ENCODE data around the gene ODF2.
A peak's percentile ranks its signal among the peaks of the same experiment; 100 is the strongest.
"Not testable (repeated sequence)": the region's sequence is repeated elsewhere in the genome, so short reads cannot be mapped to it uniquely, and the experiment has no call there.

Gene ODF2

DNA sequence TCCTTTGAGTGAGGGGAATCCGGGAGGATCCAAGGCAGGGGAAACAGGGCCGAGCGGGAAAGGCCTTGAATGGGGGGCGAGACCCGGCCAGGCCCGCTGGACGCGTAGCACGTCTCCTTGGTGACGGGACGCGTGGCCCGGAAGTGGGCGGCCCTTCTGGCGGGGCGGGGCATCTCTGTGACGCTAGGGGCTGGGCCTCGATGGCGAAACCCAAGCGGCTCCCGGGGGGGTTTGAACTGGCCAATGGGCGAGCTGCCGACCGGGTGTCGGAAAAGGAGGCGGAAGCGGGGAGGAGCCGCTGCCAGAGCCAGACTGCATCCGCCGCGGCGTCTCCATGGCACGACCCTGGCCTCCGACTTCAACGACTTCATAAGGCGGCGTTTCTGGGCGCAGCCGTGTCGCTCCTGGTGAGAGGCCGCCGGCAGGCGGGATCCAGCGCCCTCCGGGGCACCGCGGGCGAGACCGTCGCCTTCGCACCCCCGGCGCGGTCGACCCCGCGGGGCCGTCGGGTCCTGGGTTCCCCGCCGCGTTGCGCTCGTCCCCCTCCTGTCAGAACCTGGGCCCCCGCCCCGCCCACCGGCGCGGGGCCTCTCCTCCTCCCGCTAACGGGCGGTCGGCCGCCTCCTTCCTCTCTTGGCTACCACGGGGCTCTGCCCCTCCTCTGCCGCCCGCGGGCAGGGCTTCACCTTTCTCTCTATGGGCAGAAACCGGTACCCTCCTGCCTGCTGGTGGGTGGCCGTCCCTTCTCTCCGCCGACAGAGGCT, at the start of gene ODF2:
Gene ODF2 (plus strand): TSS at position 158 of the 764 bp plus-strand sequence. CDS start 86 bp downstream, at position 244.
- DNase-seq (ENCODE audit: low read depth in 3 of 3) = peak; percentile 97 to 98 (median 98)

DNA sequence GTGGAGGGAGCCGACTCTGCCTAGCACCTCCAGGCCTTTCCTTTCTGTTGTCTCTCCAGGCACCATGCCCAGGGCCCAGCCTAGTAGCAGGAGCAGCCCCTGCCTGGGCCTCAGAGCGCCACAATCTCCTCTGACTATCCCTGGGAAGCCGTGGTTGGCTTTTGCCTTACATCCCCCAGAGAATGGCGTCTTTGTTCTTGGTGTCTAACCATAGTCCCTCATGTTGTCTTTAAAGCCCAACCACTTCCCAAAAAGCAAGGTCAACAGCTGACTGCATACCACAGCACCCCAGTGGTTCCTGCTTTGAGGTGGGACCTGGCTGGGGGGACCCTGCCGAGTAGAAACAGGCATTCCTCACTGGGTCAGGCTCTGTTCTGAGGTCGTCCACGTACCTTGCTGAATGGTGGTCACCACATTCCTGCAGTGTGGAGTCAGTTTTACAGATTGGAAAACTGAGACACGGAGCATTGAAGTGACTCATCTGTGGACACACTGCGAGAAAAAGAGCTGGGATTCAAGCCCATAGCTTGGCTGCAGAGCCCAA, 48.9 kb upstream of the ODF2 start:
- DNase-seq (ENCODE audit: low read depth in 3 of 3) = no peak

GRCh38 chr9:128408963-128409431, 46.8 kb upstream of the ODF2 start:
- DNase-seq (ENCODE audit: low read depth in 3 of 3) = no peak

DNA sequence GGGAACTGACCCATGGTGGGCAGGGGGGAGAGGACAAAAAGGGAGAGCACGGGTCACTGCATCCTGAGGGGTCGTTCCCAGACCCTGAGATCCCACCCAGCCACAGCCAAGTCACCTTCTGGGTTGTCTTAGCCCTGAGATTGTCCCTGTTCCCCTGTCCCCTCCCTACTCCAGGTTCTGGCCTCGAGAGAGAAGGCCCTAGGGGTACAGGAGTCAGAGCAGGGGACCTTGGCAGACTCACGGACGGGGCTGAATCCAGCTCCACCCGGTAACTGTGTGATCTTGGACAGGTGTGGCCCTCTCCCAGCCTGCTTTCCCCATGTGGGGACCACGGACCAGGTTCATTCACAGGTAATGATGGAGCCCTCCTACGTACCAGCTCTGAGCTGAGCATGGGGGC, 46.4 kb upstream of the ODF2 start:
- no peak for DNase-seq (ENCODE audit: low read depth in 3 of 3)

- no peak for DNase-seq (ENCODE audit: low read depth in 3 of 3)
These were observed 45.8 kb upstream of the ODF2 start for GRCh38 chr9:128409978-128410377.

- no peak for DNase-seq (ENCODE audit: low read depth in 3 of 3)
These were observed 44.3 kb upstream of the ODF2 start for GRCh38 chr9:128411364-128412119.

- DNase-seq (ENCODE audit: low read depth in 3 of 3) = peak in 2 of 3 experiments; percentile 9 to 26
These were observed 43.6 kb upstream of the ODF2 start for GRCh38 chr9:128412120-128412790.

GRCh38 chr9:128413728-128414127, 42.1 kb upstream of the ODF2 start:
- DNase-seq (ENCODE audit: low read depth in 3 of 3) = not testable (repeated sequence)

- DNase-seq (ENCODE audit: low read depth in 3 of 3) = no peak
These were observed 41.3 kb upstream of the ODF2 start for GRCh38 chr9:128414461-128414860.

GRCh38 chr9:128415281-128415680, 40.5 kb upstream of the ODF2 start:
- no peak for DNase-seq (ENCODE audit: low read depth in 3 of 3)

DNA sequence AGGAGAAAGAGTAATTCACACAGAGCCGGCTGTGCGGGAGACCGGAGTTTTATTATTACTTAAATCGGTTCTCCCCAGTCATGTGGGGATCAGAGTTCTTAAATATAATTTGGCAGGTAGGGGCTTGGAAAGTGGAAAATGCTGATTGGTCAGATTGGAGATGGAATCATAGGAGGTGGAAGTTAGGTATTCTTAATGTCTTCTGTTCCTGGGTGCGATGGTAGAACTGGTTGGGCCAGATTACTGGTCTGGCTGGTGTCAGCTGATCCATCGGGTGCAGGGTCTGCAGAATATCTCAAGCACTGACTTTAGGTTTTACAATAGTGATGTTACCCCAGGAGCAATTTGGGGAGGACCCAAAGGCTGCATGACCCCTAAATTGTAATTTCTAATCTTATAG, 39.8 kb upstream of the ODF2 start:
- DNase-seq (ENCODE audit: low read depth in 3 of 3) = no peak

- no peak for DNase-seq (ENCODE audit: low read depth in 3 of 3)
These were observed 39.3 kb upstream of the ODF2 start for GRCh38 chr9:128416432-128417019.

DNA sequence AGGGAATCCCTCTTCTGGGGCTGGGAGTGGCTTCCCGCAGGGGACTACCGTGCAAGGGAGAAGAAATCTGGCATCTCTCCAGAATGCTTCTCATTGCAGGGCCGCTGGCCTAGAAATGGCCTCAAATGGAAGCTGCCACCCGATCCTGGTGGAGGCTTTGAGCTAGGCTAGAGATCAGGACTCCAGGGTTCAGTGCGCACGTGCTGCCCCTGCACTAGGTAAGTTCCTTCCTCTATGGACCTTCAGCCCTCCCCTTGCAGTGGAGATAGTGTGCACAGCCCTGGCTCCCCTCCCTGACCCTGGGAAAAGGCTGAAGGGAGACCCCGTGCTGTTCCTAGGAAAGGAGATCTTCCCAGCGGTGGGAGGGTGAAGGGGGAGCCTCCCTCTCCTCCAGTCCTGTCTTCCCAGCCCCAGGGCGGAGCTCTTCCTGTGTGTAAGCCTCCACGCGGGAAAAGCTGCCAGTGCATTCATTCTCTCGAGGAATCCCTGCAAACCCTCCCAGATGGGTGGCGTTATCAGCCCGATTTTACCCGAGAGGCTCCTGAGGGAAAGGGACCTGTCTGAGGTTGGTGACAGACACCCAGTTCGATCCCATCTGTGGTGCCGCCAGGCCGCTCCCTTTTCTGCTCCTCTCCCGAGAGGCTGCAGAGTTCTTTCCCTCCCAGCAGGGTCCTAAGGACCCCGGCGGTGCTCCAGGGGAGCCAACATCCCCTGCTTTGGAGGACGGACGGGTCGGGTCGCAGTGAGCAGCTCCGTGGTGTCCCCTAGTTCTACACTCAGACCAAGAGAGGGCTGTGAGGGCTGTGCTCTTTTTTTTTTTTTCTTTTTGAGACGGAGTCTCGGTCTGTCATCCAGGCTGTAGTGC, 36.5 kb upstream of the ODF2 start:
- DNase-seq (ENCODE audit: low read depth in 3 of 3) = peak in 1 of 3 experiments; percentile 2

- peak; percentile 34 to 57 (median 43) for DNase-seq (ENCODE audit: low read depth in 3 of 3)
These were observed 35.7 kb upstream of the ODF2 start for GRCh38 chr9:128420060-128420650.

GRCh38 chr9:128420651-128421481, 34.9 kb upstream of the ODF2 start, which contains the start of gene CERCAM:
CERCAM (plus strand) TSS chr9:128420857; CDS start chr9:128420878, 21 bp downstream.
- DNase-seq (ENCODE audit: low read depth in 3 of 3) = peak; percentile 14 to 38 (median 28)

- DNase-seq (ENCODE audit: low read depth in 3 of 3) = peak in 1 of 3 experiments; percentile 4
These were observed 34.3 kb upstream of the ODF2 start for GRCh38 chr9:128421482-128421996.

DNA sequence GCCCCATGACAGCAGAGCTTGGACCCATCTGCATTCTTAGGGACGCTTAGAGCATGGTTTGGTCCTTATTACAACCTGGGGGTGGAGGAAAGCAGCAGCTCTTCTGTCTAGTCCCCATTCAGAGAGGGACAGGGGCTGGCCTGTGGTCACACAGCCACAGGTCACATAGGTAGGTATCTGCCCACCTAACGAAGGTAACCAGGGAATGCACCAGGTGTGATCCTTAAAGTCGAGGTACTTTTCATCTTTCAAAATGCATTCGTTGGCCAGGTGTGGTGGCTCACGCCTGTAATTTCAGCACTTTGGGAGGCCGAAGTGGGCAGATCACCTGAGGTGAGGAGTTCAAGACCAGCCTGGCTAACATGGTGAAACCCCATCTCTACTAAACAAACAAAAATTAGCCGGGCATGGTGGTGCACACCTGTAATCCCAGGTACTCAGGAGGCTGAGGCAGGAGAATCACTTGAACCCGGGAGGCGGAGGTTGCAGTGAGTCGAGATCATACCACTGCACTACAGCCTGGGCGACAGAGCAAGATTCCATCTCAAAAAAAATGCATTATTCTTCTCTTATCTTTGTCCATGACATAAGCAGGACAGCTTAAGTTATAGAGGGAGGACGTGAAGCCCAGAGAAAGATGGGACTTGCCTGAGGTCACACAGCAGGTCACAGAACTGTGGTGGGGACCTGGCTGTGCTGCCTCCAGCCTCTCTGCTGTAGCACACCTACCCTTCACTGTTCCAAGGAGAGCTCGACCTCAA, 33.6 kb upstream of the ODF2 start:
- DNase-seq (ENCODE audit: low read depth in 3 of 3) = not testable (repeated sequence)

DNA sequence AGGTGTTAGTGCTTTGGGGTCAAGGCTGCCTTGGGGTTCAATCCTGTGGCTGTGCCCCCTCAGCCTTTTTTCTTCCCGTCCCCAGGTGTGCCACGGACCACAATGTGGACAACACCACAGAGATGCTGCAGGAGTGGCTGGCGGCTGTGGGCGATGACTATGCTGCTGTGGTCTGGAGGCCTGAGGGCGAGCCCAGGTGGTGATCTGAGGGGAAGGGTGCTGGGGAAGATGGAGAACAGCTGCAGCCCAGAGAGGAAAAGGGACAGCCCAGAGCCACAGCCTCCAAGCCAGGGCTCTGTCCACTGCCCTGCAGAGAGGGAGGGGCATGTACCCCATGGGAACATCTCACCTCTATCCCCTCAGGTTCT, 33.0 kb upstream of the ODF2 start:
- DNase-seq (ENCODE audit: low read depth in 3 of 3) = no peak
